Left cardiac atrium (tissue), 4 donors: ENCODE results near the gene RERG. TPM values are rescaled to one million over a fixed set of nuclear protein-coding genes. Genes with fewer than 3 reads are reported as not detected.
A peak's percentile ranks its signal among the peaks of the same experiment; 100 is the strongest.

Experiments used
- ATAC-seq, 2 donors: fragments of 200-7000 bp; cut with Tn5 transposase; one replicate each; pipeline ENCODE4 v1.9.1; 2020; ENCODE audit warnings: mild to moderate bottlenecking in 2 of 2, moderate library complexity in 2 of 2
- DNase-seq: peaks from one replicate; pipeline ENCODE4 v3.0.0-alpha.2; 2020
- intact Hi-C, 2 donors: fragments of 100-400 bp; cut with DNase I; formaldehyde crosslinking; loops; one replicate each; pipeline versions ENCODE4 v1.14.1 to v1.15.1; 2022 to 2023
- total RNA-seq, 2 donors: library from RNA; stranded (reverse); fragmentation: NEBNext Ultra II Directional; extraction: Animal tissue kit (Norgen Biotek cat#: 25700); gene quantifications; one replicate each; pipeline ENCODE4 v1.2.1, GENCODE V29; 2021
- donor health status: DM: no; HTN: yes; CAD: no.
- donor health status: DM: no; HTN: yes; CAD: no; lungs with severe emphysema.
- donor health status: DM: yes; HTN: yes; CAD: no.
- donor health status: Dilated cardiomyopathy.

Gene RERG
- total RNA-seq, 2 donors from 2014 or later: 7.0 to 7.3 TPM

- ATAC-seq: no peak
- intact Hi-C loops: no loop called here
- no peak for DNase-seq
These were observed 24.3 kb downstream of the RERG start for GRCh38 chr12:15196678-15197505.

GRCh38 chr12:15196221-15196620 lies 25.0 kb downstream of the RERG start:
- ATAC-seq (no peak), DNase-seq (no peak)
- intact Hi-C loops: no loop called here

- no peak for DNase-seq
- ATAC-seq: no peak
- intact Hi-C loops: no loop called here
These were observed 26.5 kb downstream of the RERG start for GRCh38 chr12:15194456-15195368.

GRCh38 chr12:15193946-15194345 lies 27.3 kb downstream of the RERG start:
- peak in 1 of 2 donors; percentile 78 for ATAC-seq
- intact Hi-C loops: no loop called here
- DNase-seq: no peak

- no peak for DNase-seq
- intact Hi-C loops: no loop called here
- ATAC-seq: peak in 1 of 2 donors; percentile 43
These were observed 28.5 kb downstream of the RERG start for GRCh38 chr12:15192720-15193119.

GRCh38 chr12:15188127-15188526 lies 33.1 kb downstream of the RERG start:
- intact Hi-C loops: no loop called here

GRCh38 chr12:15186597-15186996 lies 34.6 kb downstream of the RERG start:
- intact Hi-C loops: no loop called here
- ATAC-seq: peak in 1 of 2 donors; percentile 29

More at GRCh38 chr12:15188127-15188526, 33.1 kb downstream of the RERG start:
- DNase-seq (no peak), ATAC-seq (no peak)

GRCh38 chr12:15184484-15184883 lies 36.7 kb downstream of the RERG start:
- intact Hi-C loops: no loop called here
- no peak for DNase-seq
- no peak for ATAC-seq

More at GRCh38 chr12:15186597-15186996, 34.6 kb downstream of the RERG start:
- no peak for DNase-seq

- intact Hi-C loops: no loop called here
- DNase-seq (no peak), ATAC-seq (no peak)
These were observed 37.4 kb downstream of the RERG start for GRCh38 chr12:15183821-15184220.

GRCh38 chr12:15181017-15181683 lies 40.1 kb downstream of the RERG start:
- intact Hi-C loops: no loop called here
- ATAC-seq: peak; percentile 67 to 94
- no peak for DNase-seq

- peak; percentile 15 to 51 for ATAC-seq
- intact Hi-C loops: no loop called here
- no peak for DNase-seq
These were observed 40.9 kb downstream of the RERG start for GRCh38 chr12:15180325-15180724.

- intact Hi-C loops: no loop called here
- no peak for DNase-seq
- ATAC-seq: peak in 1 of 2 donors; percentile 82
These were observed 41.5 kb downstream of the RERG start for GRCh38 chr12:15179672-15180071.

- intact Hi-C loops: no loop called here
- ATAC-seq (no peak), DNase-seq (no peak)
These were observed 48.1 kb downstream of the RERG start for GRCh38 chr12:15173142-15173541.

GRCh38 chr12:15172060-15172822 lies 49.0 kb downstream of the RERG start:
- no peak for DNase-seq
- ATAC-seq: no peak
- intact Hi-C loops: no loop called here

- intact Hi-C loops: no loop called here
- DNase-seq: no peak
- peak in 1 of 2 donors; percentile 96 for ATAC-seq
These were observed 50.1 kb downstream of the RERG start for GRCh38 chr12:15171012-15171655.

GRCh38 chr12:15168026-15168678 lies 53.1 kb downstream of the RERG start:
- intact Hi-C loops: no loop called here
- ATAC-seq (no peak), DNase-seq (no peak)

GRCh38 chr12:15165012-15165659 lies 56.1 kb downstream of the RERG start:
- ATAC-seq: peak; percentile 84 to 86
- DNase-seq: no peak
- intact Hi-C loops: no loop called here
